Omental fat pad (tissue), 4 donors: ENCODE data around the gene GLP2R. TPM values are rescaled to one million over a fixed set of nuclear protein-coding genes. Genes with fewer than 3 reads are reported as not detected.

Source experiments
- ATAC-seq: fragments of 150-250 bp; one replicate; pipeline ENCODE4 v1.9.1; 2016; ENCODE audit warnings: mild to moderate bottlenecking, moderate library complexity; ENCODE audit not compliant: low FRiP score
- DNase-seq: peaks from one replicate; pipeline ENCODE4 v3.0.0-alpha.2; 2019; ENCODE audit warnings: low spot score
- CTCF ChIP-seq, 3 donors: fragments of 450-650 bp; IDR thresholded peaks; one replicate each; pipeline ENCODE4 v1.5.1; 2016 to 2017; ENCODE audit warnings: antibody characterized with exemption in 3 of 3, mild to moderate bottlenecking in 3 of 3, moderate library complexity in 2 of 3
- total RNA-seq, 4 donors: library from RNA; depleted of rRNA; stranded (reverse); fragments of >200 nt; gene quantifications; one replicate each; pipeline ENCODE4 v1.1.0, GENCODE V29; 2016

The GLP2R gene
- total RNA-seq, 4 donors from 2014 or later: 11.2 to 33.0 (median 21.3) TPM

- no peak for ATAC-seq
Measured at GRCh38 chr17:9850151-9850550, 24.4 kb downstream of the GLP2R start.

DNA sequence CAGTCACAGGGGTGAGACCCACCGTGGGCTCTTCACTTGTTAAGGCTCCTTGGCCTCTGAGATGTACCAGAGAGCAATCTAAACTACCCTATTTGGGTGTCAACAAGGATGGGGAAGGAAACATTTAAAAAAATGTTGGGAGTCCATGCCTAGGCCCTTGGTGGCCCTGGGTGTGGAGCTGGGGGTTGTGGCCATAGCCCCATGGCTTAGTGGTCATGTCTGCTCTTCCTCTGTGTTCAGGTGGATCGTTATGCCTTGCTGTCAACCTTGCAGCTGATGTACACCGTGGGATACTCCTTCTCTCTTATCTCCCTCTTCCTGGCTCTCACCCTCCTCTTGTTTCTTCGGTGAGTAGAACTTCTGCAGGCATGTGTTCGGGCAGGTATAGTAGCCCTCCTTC lies 28.5 kb downstream of the GLP2R start:
- TF ChIP-seq CTCF (IDR thresholded peaks at IDR 0.05): no peak
- ATAC-seq (no peak), DNase-seq (no peak)

More at GRCh38 chr17:9850151-9850550, 24.4 kb downstream of the GLP2R start:
- no peak for DNase-seq
- TF ChIP-seq CTCF (IDR thresholded peaks at IDR 0.05): no peak

DNA sequence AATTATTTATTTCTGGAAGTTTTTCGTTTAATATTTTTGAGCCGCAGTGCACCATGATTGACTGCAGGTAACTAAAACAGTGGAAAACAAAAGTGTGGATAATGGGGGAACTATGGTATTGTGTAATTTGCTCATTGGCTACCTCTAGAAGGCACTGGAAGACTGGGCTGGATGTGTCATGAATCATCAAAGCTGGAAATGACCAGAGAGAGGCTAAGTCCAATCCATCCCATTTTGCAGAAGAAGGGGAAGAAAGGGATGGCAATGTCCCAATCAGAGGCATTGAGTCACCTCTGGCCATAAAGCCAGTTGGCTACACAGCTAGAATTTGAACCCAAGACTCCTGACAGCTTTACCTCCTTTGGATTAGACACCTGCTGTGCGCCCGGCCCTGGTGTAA lies 29.3 kb downstream of the GLP2R start:
- DNase-seq (no peak), ATAC-seq (no peak)
- TF ChIP-seq CTCF (IDR thresholded peaks at IDR 0.05): no peak

- TF ChIP-seq CTCF (IDR thresholded peaks at IDR 0.05): no peak
- DNase-seq: no peak
- no peak for ATAC-seq
Measured at GRCh38 chr17:9859781-9860180, 34.1 kb downstream of the GLP2R start.

DNA sequence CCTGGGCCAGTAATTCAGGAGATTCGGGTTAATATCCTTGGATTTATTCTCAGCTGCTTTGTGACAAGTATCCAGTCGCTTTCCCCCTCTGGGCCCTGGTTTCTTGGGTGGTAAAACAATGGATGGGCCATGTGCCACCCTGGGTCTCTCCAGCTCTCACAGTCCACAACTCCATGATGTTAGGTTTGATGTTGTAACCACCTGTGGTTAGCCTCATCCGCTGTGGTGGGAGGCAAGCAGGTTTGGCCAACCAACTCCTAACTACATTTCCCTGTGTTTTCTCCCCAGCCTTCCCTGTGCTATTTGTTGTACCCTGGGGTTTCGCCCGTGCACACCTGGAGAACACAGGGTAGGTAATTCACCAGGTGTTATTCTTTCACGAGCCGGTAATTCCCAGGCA lies 35.1 kb downstream of the GLP2R start:
- ATAC-seq (no peak), DNase-seq (no peak)
- no peak for TF ChIP-seq CTCF (IDR thresholded peaks at IDR 0.05)

DNA sequence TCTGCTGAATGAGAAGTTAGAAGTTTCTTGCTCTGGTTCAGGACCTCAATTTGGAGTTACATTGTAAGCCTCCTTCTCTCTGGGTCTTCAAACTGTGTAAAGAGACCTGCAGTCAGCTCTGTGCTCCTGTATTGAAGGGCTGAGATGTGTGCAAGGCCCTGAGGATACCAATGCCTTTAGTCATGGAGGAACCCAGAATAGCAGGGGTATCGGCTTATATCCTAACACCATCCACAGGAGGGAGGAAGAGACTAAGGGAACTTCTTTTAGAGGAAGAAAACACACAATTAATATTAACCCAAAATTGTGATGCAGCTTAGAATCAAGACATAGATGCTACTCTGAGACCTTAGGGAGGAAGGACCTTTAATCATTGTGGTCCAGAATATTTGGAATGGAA lies 36.5 kb downstream of the GLP2R start:
- ATAC-seq (no peak), DNase-seq (no peak)
- no peak for TF ChIP-seq CTCF (IDR thresholded peaks at IDR 0.05)

GRCh38 chr17:9862949-9863348 lies 37.2 kb downstream of the GLP2R start:
- DNase-seq (no peak), ATAC-seq (no peak)
- no peak for TF ChIP-seq CTCF (IDR thresholded peaks at IDR 0.05)
